HepG2 (cell line): ENCODE data around the gene CSNK2B. TPM values are rescaled to one million over a fixed set of nuclear protein-coding genes. Genes with fewer than 3 reads are reported as not detected.

Experiments
- ATAC-seq: fragments of 200-7000 bp; cut with Tn5 transposase; 3 replicates; pipeline ENCODE4 v1.9.1; 2020; ENCODE audit warnings: mild to moderate bottlenecking, moderate library complexity
- BruUV-seq: library from RNA; stranded (reverse); fragments of 400-500 nt; replicated peaks from 2 replicates; lab custom pipeline; 2021; lab: Mats Ljungman, UMichigan
- CTCF ChIA-PET: fragments of 300-600 bp; formaldehyde crosslinking; extraction: SDS; loops from one replicate; lab custom pipeline; 2021; ENCODE audit warnings: low total read pairs, inconsistent platforms, low intra/inter-chr PET ratio; lab: Yijun Ruan, JAX
- POLR2A ChIA-PET: fragments of 350-600 bp; sonication (Branson Sonifier 250); formaldehyde crosslinking; loops from one replicate; lab custom pipeline; 2020; ENCODE audit warnings: antibody characterized with exemption, inconsistent platforms; lab: Yijun Ruan, JAX
- DNase-seq: peaks from one replicate; pipeline ENCODE4 v3.0.0-alpha.2; 2015; ENCODE audit warnings: low spot score
- FAIRE-seq: peaks from 3 replicates; lab custom pipeline; 2011; peaks lifted over from hg19 to GRCh38; lab: Jason Lieb, UNC
- H2AFZ ChIP-seq: one replicate; pipeline ENCODE4 v1.6.1; 2011; ENCODE audit warnings: low read length, inconsistent platforms
- H3K27ac ChIP-seq: fragments of 300-600 bp; 3 replicates; pipeline ENCODE4 v1.8.0; 2011; ENCODE audit warnings: mixed run types, mild to moderate bottlenecking, mixed read lengths, low read length, inconsistent platforms; ENCODE audit not compliant: insufficient read depth; ENCODE audit errors: extremely low read length
- H3K27me3 ChIP-seq, 2 experiments: fragments of 200-600 bp in 1 of 2; 2 replicates in 1 of 2; 3 replicates in 1 of 2; pipeline versions ENCODE4 v1.6.0 to v1.8.0; 2011; ENCODE audit warnings: low read length in 2 of 2, mild to moderate bottlenecking in 2 of 2, moderate library complexity in 2 of 2, inconsistent platforms in 1 of 2; ENCODE audit not compliant: insufficient read depth in 2 of 2, control insufficient read depth in 1 of 2
- H3K36me3 ChIP-seq, 2 experiments: fragments of 200-600 bp in 1 of 2; replicated peaks in 1 of 2; 2 replicates in 1 of 2; 3 replicates in 1 of 2; pipeline versions ENCODE4 v1.5.1 to v1.8.0; 2011; ENCODE audit warnings: low read length in 2 of 2, inconsistent platforms in 1 of 2; ENCODE audit not compliant: insufficient read depth in 2 of 2, control insufficient read depth in 1 of 2
- H3K4me1 ChIP-seq: 2 replicates; pipeline ENCODE4 v1.5.1; 2012; ENCODE audit warnings: low read length, inconsistent platforms; ENCODE audit not compliant: insufficient read depth
- H3K4me2 ChIP-seq: 2 replicates; pipeline ENCODE4 v1.6.0; 2011; ENCODE audit warnings: low read depth, low read length, inconsistent platforms
- H3K4me3 ChIP-seq, 3 experiments: fragments of 200-600 bp in 1 of 3; sonication (generic), shearing (Covaris generic) in 1 of 3; replicated peaks in 1 of 3; 2 replicates each; pipeline ENCODE4 v1.5.1; 2011 to 2016; ENCODE audit warnings: low read length in 3 of 3, inconsistent platforms in 2 of 3, low read depth in 2 of 3, mild to moderate bottlenecking in 2 of 3, control low read depth in 1 of 3, mixed read lengths in 1 of 3; ENCODE audit not compliant: insufficient read depth in 1 of 3
- H3K79me2 ChIP-seq: one replicate; pipeline ENCODE4 v1.6.1; 2011; ENCODE audit warnings: low read length, inconsistent platforms; ENCODE audit not compliant: insufficient read depth
- H3K9ac ChIP-seq: 2 replicates; pipeline ENCODE4 v1.6.0; 2011; ENCODE audit warnings: mild to moderate bottlenecking, low read depth, low read length, inconsistent platforms; ENCODE audit not compliant: insufficient read depth
- H3K9me3 ChIP-seq: 2 replicates; pipeline ENCODE4 v1.5.1; 2012; ENCODE audit warnings: mild to moderate bottlenecking, low read length
- H4K20me1 ChIP-seq: 2 replicates; pipeline ENCODE4 v1.6.0; 2011; ENCODE audit warnings: inconsistent platforms, mild to moderate bottlenecking, low read length, moderate library complexity; ENCODE audit not compliant: insufficient read depth
- GPBP1L1 ChIP-seq: sonication (generic); formaldehyde crosslinking; IDR thresholded peaks from 2 replicates; pipeline ENCODE4 v1.5.0; 2020; ENCODE audit warnings: mild to moderate bottlenecking, missing genetic modification reagents
- HOXA5 ChIP-seq: sonication (generic); formaldehyde crosslinking; IDR thresholded peaks from 2 replicates; pipeline ENCODE4 v1.4.0; 2020; ENCODE audit warnings: missing genetic modification reagents
- RBM22 ChIP-seq: fragments of 200-400 bp; formaldehyde crosslinking; optimal IDR thresholded peaks from 2 replicates; pipeline ENCODE3; 2017; ENCODE audit warnings: mild to moderate bottlenecking, low read length, moderate library complexity
- TFDP2 ChIP-seq: sonication (generic); formaldehyde crosslinking; IDR thresholded peaks from 2 replicates; pipeline ENCODE4 v1.4.0; 2020; ENCODE audit warnings: missing genetic modification reagents
- ZMYM4 ChIP-seq: sonication (generic); formaldehyde crosslinking; IDR thresholded peaks from 2 replicates; pipeline ENCODE4 v1.8.1; 2023; ENCODE audit warnings: mild to moderate bottlenecking, missing genetic modification reagents
- ZNF18 ChIP-seq: sonication (generic); formaldehyde crosslinking; IDR thresholded peaks from 2 replicates; pipeline ENCODE4 v1.8.0; 2022; ENCODE audit warnings: mild to moderate bottlenecking, missing genetic modification reagents; ENCODE audit not compliant: insufficient replicate concordance
- ZNF296 ChIP-seq: sonication (generic); formaldehyde crosslinking; conservative IDR thresholded peaks from 2 replicates; pipeline ENCODE4 v1.5.0; 2020; ENCODE audit warnings: mild to moderate bottlenecking, missing genetic modification reagents
- ZNF512 ChIP-seq: sonication (generic); formaldehyde crosslinking; IDR thresholded peaks from 2 replicates; pipeline ENCODE4 v1.4.0; 2020; ENCODE audit warnings: mild to moderate bottlenecking, missing genetic modification reagents
- ZNF75D ChIP-seq: sonication (generic); formaldehyde crosslinking; IDR thresholded peaks from 2 replicates; pipeline ENCODE4 v1.8.1; 2023; ENCODE audit warnings: missing genetic modification reagents, mild to moderate bottlenecking, borderline replicate concordance
- ZSCAN29 ChIP-seq: sonication (generic); formaldehyde crosslinking; conservative IDR thresholded peaks from 2 replicates; pipeline ENCODE4 v1.4.0; 2020; ENCODE audit warnings: mild to moderate bottlenecking, missing genetic modification reagents
- WGBS: methylation state at CpG from one replicate; pipeline ENCODE4 v1.1.6; 2017; ENCODE audit warnings: low lambda C conversion rate; 5-methylcytosine and 5-hydroxymethylcytosine counted together
- in situ Hi-C: cut with HindIII; loops from 2 replicates; pipeline ENCODE4 v1.10.0; 2017; ENCODE audit warnings: low pct_unique_long_range_greater_than_20kb; ENCODE audit not compliant: extremely low pct_ligation_motif_present
- intact Hi-C: fragments of 100-400 bp; cut with micrococcal nuclease; formaldehyde crosslinking; loops from one replicate; pipeline ENCODE4 v1.10.0; 2022; ENCODE audit not compliant: unreplicated experiment
- polyA plus RNA-seq, 8 experiments: library from polyadenylated mRNA; depleted of rRNA in 3 of 8; stranded (reverse) in 7 of 8; unstranded in 1 of 8; fragments of >200 nt; fragmentation: Illumina TruSeq in 4 of 8; extraction: Trizol in 4 of 8; gene quantifications; 2 replicates each; pipeline versions ENCODE4 v1.2.1 to v1.2.3, GENCODE V29; 2011 to 2016; ENCODE audit warnings: low read depth in 4 of 8, missing spikeins in 1 of 8, mixed read lengths in 1 of 8; ENCODE audit not compliant: insufficient read depth in 1 of 8
- total RNA-seq, 5 experiments: library from RNA; depleted of rRNA; stranded (reverse); fragments of >200 nt; fragmentation: Illumina TruSeq; extraction: Trizol; gene quantifications; 2 replicates each; pipeline ENCODE4 v1.2.3, GENCODE V29; 2016; ENCODE audit warnings: low read depth in 1 of 5

Gene CSNK2B
- total and polyA plus RNA-seq, 2 of the 13 experiments (the other 11 are each of a cell fraction or from before 2014, with no cell fraction given), result 111 to 296 TPM

GRCh38 chr6:31640612-31641011 is 25.3 kb upstream of the CSNK2B start:
- POLR2A ChIA-PET, result interaction anchor here (0.9 to 4.7 kb wide), 6 partner anchors 11 to 24 kb away, joined by 3 to 46 read pairs (median 12); partner anchors contain the start of genes APOM, BAG6, C6orf47 and GPANK1
- Histone ChIP-seq H4K20me1 (no peaks in the 10 kb centered on the region; the same call in 1 of the 2 replicates), H3K9ac (no peak overlapping the region), H3K4me1 (peaks cover 28% of the 10 kb centered on the region), H3K4me3 (no peak overlapping the region), H3K27ac (no peak overlapping the region), H3K9me3 (no peaks in the 10 kb centered on the region), H3K36me3 (peaks cover 66 to 82% of the 10 kb centered on the region in 2 experiments), H3K27me3 (no peaks in the 10 kb centered on the region), H3K4me2 (no peak overlapping the region), H3K79me2 (no peaks in the 10 kb centered on the region), H2AFZ (no peak overlapping the region)
- WGBS, result 97% methylated on average over 6 of the region's 6 CpGs
- FAIRE-seq (no peak), DNase-seq (no peak), ATAC-seq (no peak)
- TF ChIP-seq RBM22 (peak; percentile 30), ZMYM4 (no peak)
- CTCF ChIA-PET, result no interaction called here
- in situ Hi-C loops, result no loop called here
- intact Hi-C loops, result no loop called here
- BruUV-seq, result TSS peak; percentile 69

- Histone ChIP-seq H3K4me2 (no peak overlapping the region), H3K9ac (no peak overlapping the region), H3K4me3 (no peak overlapping the region), H3K27ac (no peak overlapping the region), H2AFZ (no peak overlapping the region), H3K4me1 (peaks cover 28% of the 10 kb centered on the region), H3K79me2 (no peaks in the 10 kb centered on the region), H4K20me1 (no peaks in the 10 kb centered on the region; the same call in 1 of the 2 replicates), H3K36me3 (peaks cover 67 to 82% of the 10 kb centered on the region in 2 experiments), H3K9me3 (no peaks in the 10 kb centered on the region), H3K27me3 (no peaks in the 10 kb centered on the region)
- no peak for ATAC-seq
- BruUV-seq, result no TSS peak
- no peak for FAIRE-seq
- in situ Hi-C loops, result no loop called here
- 95% methylated on average over 4 of the region's 4 CpGs for WGBS
- intact Hi-C loops, result no loop called here
- DNase-seq, result no peak
- POLR2A ChIA-PET, result interaction anchor here (4.7 kb wide), 1 partner anchor 11 kb away, joined by 46 read pairs; the partner anchor contains the start of gene BAG6
- CTCF ChIA-PET, result no interaction called here
- no peak for TF ChIP-seq GPBP1L1 (CRISPR knock-in tag)
- TF ChIP-seq TFDP2 (CRISPR knock-in tag), result no peak
- TF ChIP-seq HOXA5 (CRISPR knock-in tag), result no peak
- TF ChIP-seq ZSCAN29, result no peak
- no peak for TF ChIP-seq ZNF18
- TF ChIP-seq ZNF75D (CRISPR knock-in tag), result no peak
- no peak for TF ChIP-seq ZNF296 (CRISPR knock-in tag)
- no peak for TF ChIP-seq ZNF512 (CRISPR knock-in tag)
Measured at GRCh38 chr6:31641370-31641769, 24.5 kb upstream of the CSNK2B start.
